IMR-90 (cell line): ENCODE results near the gene TPP1. TPM values are rescaled to one million over a fixed set of nuclear protein-coding genes. Genes with fewer than 3 reads are reported as not detected.

ENCODE experiments used
- ATAC-seq: fragments of 200-7000 bp; cut with Tn5 transposase; 2 replicates; pipeline ENCODE4 v1.9.1; 2020; ENCODE audit warnings: low read depth, mild to moderate bottlenecking, moderate library complexity
- BruUV-seq: library from RNA; stranded (reverse); fragments of 400-500 nt; replicated peaks from 2 replicates; lab custom pipeline; 2021; lab: Mats Ljungman, UMichigan
- CTCF ChIA-PET: fragments of 300-600 bp; formaldehyde crosslinking; extraction: SDS; loops from one replicate; lab custom pipeline; 2021; ENCODE audit warnings: antibody characterized with exemption; lab: Yijun Ruan, JAX
- POLR2A ChIA-PET: fragments of 300-600 bp; sonication (Branson Sonifier 250); formaldehyde crosslinking; loops from one replicate; lab custom pipeline; 2022; ENCODE audit warnings: antibody characterized with exemption; ENCODE audit not compliant: unreplicated experiment; lab: Charles Lee
- DNase-seq: peaks from one replicate; pipeline ENCODE4 v3.0.0; 2013
- H2AFZ ChIP-seq: replicated peaks from 2 replicates; pipeline ENCODE3; 2013; ENCODE audit warnings: low read length, mild to moderate bottlenecking; ENCODE audit not compliant: poor library complexity
- H2AK5ac ChIP-seq: 2 replicates; pipeline ENCODE4 v1.6.1; 2013; ENCODE audit warnings: low read depth, low read length, inconsistent platforms
- H2AK9ac ChIP-seq: replicated peaks from 2 replicates; pipeline ENCODE3; 2013; ENCODE audit warnings: mild to moderate bottlenecking, low read depth, low read length, moderate library complexity; ENCODE audit not compliant: poor library complexity
- H2BK120ac ChIP-seq: 2 replicates; pipeline ENCODE4 v1.6.1; 2013; ENCODE audit warnings: low read depth, low read length, inconsistent platforms
- H2BK15ac ChIP-seq: 3 replicates; pipeline ENCODE4 v1.6.1; 2013; ENCODE audit warnings: low read depth, low read length, inconsistent platforms
- H2BK20ac ChIP-seq: 2 replicates; pipeline ENCODE4 v1.6.1; 2013; ENCODE audit warnings: low read depth, mild to moderate bottlenecking, inconsistent platforms, low read length, moderate library complexity
- H2BK5ac ChIP-seq: 2 replicates; pipeline ENCODE4 v1.6.1; 2013; ENCODE audit warnings: mild to moderate bottlenecking, low read depth, low read length, inconsistent platforms; ENCODE audit not compliant: poor library complexity, severe bottlenecking
- H3K14ac ChIP-seq: replicated peaks from 2 replicates; pipeline ENCODE4 v1.6.1; 2013; ENCODE audit warnings: low read depth, low read length, inconsistent platforms
- H3K18ac ChIP-seq: 2 replicates; pipeline ENCODE4 v1.6.1; 2013; ENCODE audit warnings: low read depth, low read length, control low read depth
- H3K23ac ChIP-seq: 2 replicates; pipeline ENCODE4 v1.6.1; 2013; ENCODE audit warnings: low read depth, low read length, inconsistent platforms
- H3K27ac ChIP-seq: 2 replicates; pipeline ENCODE4 v1.5.1; 2013; ENCODE audit warnings: mild to moderate bottlenecking, control low read depth, low read length; ENCODE audit not compliant: insufficient read depth
- H3K27me3 ChIP-seq: 2 replicates; pipeline ENCODE4 v1.6.1; 2013; ENCODE audit warnings: low read length; ENCODE audit not compliant: control insufficient read depth, insufficient read depth
- H3K36me3 ChIP-seq: 2 replicates; pipeline ENCODE4 v1.6.1; 2013; ENCODE audit warnings: low read length, mixed read lengths; ENCODE audit not compliant: control insufficient read depth, insufficient read depth
- H3K4ac ChIP-seq: 2 replicates; pipeline ENCODE4 v1.6.1; 2013; ENCODE audit warnings: low read depth, low read length, inconsistent platforms
- H3K4me1 ChIP-seq: 2 replicates; pipeline ENCODE4 v1.6.1; 2013; ENCODE audit warnings: low read length, mixed read lengths; ENCODE audit not compliant: control insufficient read depth, insufficient read depth
- H3K4me2 ChIP-seq: 2 replicates; pipeline ENCODE4 v1.6.1; 2013; ENCODE audit warnings: low read depth, mild to moderate bottlenecking, control low read depth, low read length, moderate library complexity
- H3K4me3 ChIP-seq: 2 replicates; pipeline ENCODE4 v1.5.1; 2013; ENCODE audit warnings: low read depth, mild to moderate bottlenecking, control low read depth, low read length, moderate library complexity; ENCODE audit not compliant: insufficient read depth
- H3K56ac ChIP-seq: 2 replicates; pipeline ENCODE4 v1.6.1; 2013; ENCODE audit warnings: low read length, inconsistent platforms; ENCODE audit not compliant: insufficient read depth; ENCODE audit errors: extremely low read depth
- H3K79me1 ChIP-seq, 2 experiments: 2 replicates each; pipeline ENCODE4 v1.6.1; 2013; ENCODE audit warnings: low read length in 2 of 2, inconsistent platforms in 1 of 2, low read depth in 1 of 2
- H3K9ac ChIP-seq: 2 replicates; pipeline ENCODE4 v1.6.1; 2013; ENCODE audit warnings: low read depth, low read length, control low read depth
- H3K9me1 ChIP-seq: 2 replicates; pipeline ENCODE4 v1.6.1; 2013; ENCODE audit warnings: low read length, inconsistent platforms; ENCODE audit not compliant: insufficient read depth
- H3K9me3 ChIP-seq: 2 replicates; pipeline ENCODE4 v1.6.1; 2013; ENCODE audit warnings: low read length; ENCODE audit not compliant: control insufficient read depth, insufficient read depth
- H4K20me1 ChIP-seq: 2 replicates; pipeline ENCODE4 v1.6.1; 2013; ENCODE audit warnings: low read length, inconsistent platforms; ENCODE audit not compliant: insufficient read depth
- H4K5ac ChIP-seq: 2 replicates; pipeline ENCODE4 v1.6.1; 2013; ENCODE audit warnings: mild to moderate bottlenecking, low read depth, low read length, control low read depth
- H4K8ac ChIP-seq, 2 experiments: 2 replicates each; pipeline ENCODE4 v1.6.1; 2013; ENCODE audit warnings: low read depth in 2 of 2, low read length in 2 of 2, control low read depth in 1 of 2, inconsistent platforms in 1 of 2
- H4K91ac ChIP-seq: 2 replicates; pipeline ENCODE4 v1.6.1; 2013; ENCODE audit warnings: low read depth, low read length, inconsistent platforms; ENCODE audit not compliant: insufficient read depth
- CTCF ChIP-seq: conservative IDR thresholded peaks from 2 replicates; pipeline ENCODE4 v1.5.1; 2012; ENCODE audit warnings: mild to moderate bottlenecking, low read depth, low read length, improper control_type of control experiment
- MAFK ChIP-seq: IDR thresholded peaks from 2 replicates; pipeline ENCODE4 v1.6.1; 2012; ENCODE audit warnings: low read depth, low read length, improper control_type of control experiment
- MAZ ChIP-seq: IDR thresholded peaks from 2 replicates; pipeline ENCODE4 v1.6.1; 2012; ENCODE audit warnings: low read depth, mild to moderate bottlenecking, low read length, improper control_type of control experiment, moderate library complexity, borderline replicate concordance
- MXI1 ChIP-seq: IDR thresholded peaks from 2 replicates; pipeline ENCODE4 v1.6.1; 2012; ENCODE audit warnings: low read depth, mild to moderate bottlenecking, low read length, moderate library complexity, borderline replicate concordance
- NFE2L2 ChIP-seq: fragments of 150-350 bp; IDR thresholded peaks from 2 replicates; pipeline ENCODE4 v1.6.1; 2016; ENCODE audit warnings: low read depth, mild to moderate bottlenecking, low read length
- USF2 ChIP-seq: fragments of 150-350 bp; IDR thresholded peaks from 2 replicates; pipeline ENCODE4 v1.6.1; 2017; ENCODE audit warnings: mild to moderate bottlenecking, antibody characterized with exemption, low read length, low read depth
- WGBS, 2 experiments: methylation state at CpG; one replicate each; pipeline versions ENCODE4 v1.1.5 to v1.1.7; 2013; ENCODE audit warnings: missing lambda C conversion rate in 2 of 2; ENCODE audit not compliant: insufficient read length in 1 of 2; ENCODE audit errors: extremely low coverage in 2 of 2; 5-methylcytosine and 5-hydroxymethylcytosine counted together
- dilution Hi-C: fragments of 300-500 bp; cut with HindIII; formaldehyde crosslinking; loops from one replicate; pipeline ENCODE4 v1.14.3; 2018; ENCODE audit warnings: low sequenced_read_pairs; ENCODE audit not compliant: unreplicated experiment
- in situ Hi-C: fragments of 300-500 bp; cut with MboI; formaldehyde crosslinking; loops from 3 replicates; pipeline ENCODE4 v1.14.3; 2019; ENCODE audit warnings: low sequenced_read_pairs, inconsistent platforms, mixed read lengths
- intact Hi-C: fragments of 100-400 bp; cut with micrococcal nuclease; formaldehyde crosslinking; loops from 2 replicates; pipeline ENCODE4 v1.10.0; 2022
- polyA plus RNA-seq, 3 experiments: library from polyadenylated mRNA; depleted of rRNA; stranded (reverse); fragments of >200 nt; gene quantifications; 2 replicates each; pipeline ENCODE4 v1.2.3, GENCODE V29; 2012; ENCODE audit warnings: low replicate concordance in 1 of 3
- total RNA-seq: library from RNA; depleted of rRNA; stranded (reverse); fragments of >200 nt; gene quantifications from 2 replicates; pipeline ENCODE4 v1.2.3, GENCODE V29; 2012

TPP1 gene
- total and polyA plus RNA-seq, 2 of the 4 experiments (the other 2 are of a cell fraction) = 33.5 to 108 TPM

- in situ Hi-C loops = no loop called here
- no peak overlapping the region for H3K4ac ChIP-seq
- no peak overlapping the region for H2BK5ac ChIP-seq
- TF ChIP-seq NFE2L2 = no peak
- no peak for TF ChIP-seq MXI1
- TF ChIP-seq USF2 = no peak
- TF ChIP-seq MAZ = no peak
- no peak for TF ChIP-seq MAFK
- no peak for TF ChIP-seq CTCF
- H3K23ac ChIP-seq = no peak overlapping the region
- no peak overlapping the region for H2BK120ac ChIP-seq
- no peak overlapping the region for H2BK20ac ChIP-seq
- no TSS peak for BruUV-seq
- H3K79me1 ChIP-seq = no peaks in the 10 kb centered on the region
- intact Hi-C loops = no loop called here
- ChIA-PET CTCF (interaction anchor here (0.6 kb wide), 1 partner anchor 73 kb away, joined by 4 read pairs; no protein-coding TSS in a partner anchor), POLR2A (interaction anchor here (0.5 to 0.7 kb wide), 2 partner anchors 16 to 204 kb away, joined by 3 to 4 read pairs; partner anchors contain the start of gene TAF10)
- H2AK5ac ChIP-seq = no peak overlapping the region
- no peak overlapping the region for H3K9ac ChIP-seq
- H2BK15ac ChIP-seq = no peak overlapping the region
- no peaks in the 10 kb centered on the region for H3K4me1 ChIP-seq
- H4K8ac ChIP-seq = no peak overlapping the region
- no peak for ATAC-seq
- H4K20me1 ChIP-seq = no peaks in the 10 kb centered on the region
- no peak overlapping the region for H3K4me2 ChIP-seq
- dilution Hi-C loops = no loop called here
- H3K27ac ChIP-seq = no peak overlapping the region
- H3K56ac ChIP-seq = no peak overlapping the region
- H3K36me3 ChIP-seq = peaks cover 72% of the 10 kb centered on the region
- H4K5ac ChIP-seq = no peak overlapping the region
- no CpG with 5 or more reads among the region's 2 CpGs for WGBS, 2 experiments
- no peak overlapping the region for H3K14ac ChIP-seq
- no peak overlapping the region for H3K18ac ChIP-seq
- H2AK9ac ChIP-seq = no peak overlapping the region
- no peak for DNase-seq
- H3K27me3 ChIP-seq = no peaks in the 10 kb centered on the region
- H3K4me3 ChIP-seq = no peak overlapping the region
- no peak overlapping the region for H4K91ac ChIP-seq
- no peaks in the 10 kb centered on the region for H3K9me1 ChIP-seq
- no peaks in the 10 kb centered on the region for H3K9me3 ChIP-seq
- H2AFZ ChIP-seq = no peak overlapping the region
Observed at GRCh38 chr11:6627762-6628241, 8.6 kb upstream of the TPP1 start.
